C1 segment of cervical spinal cord (tissue), 14 donors: Measurements from ENCODE around the gene PTGES2.

Experiments
- DNase-seq, 14 donors: peaks; one replicate each; lab custom pipeline; 2025; lab: John Stamatoyannopoulos, UW

The PTGES2 gene

DNA sequence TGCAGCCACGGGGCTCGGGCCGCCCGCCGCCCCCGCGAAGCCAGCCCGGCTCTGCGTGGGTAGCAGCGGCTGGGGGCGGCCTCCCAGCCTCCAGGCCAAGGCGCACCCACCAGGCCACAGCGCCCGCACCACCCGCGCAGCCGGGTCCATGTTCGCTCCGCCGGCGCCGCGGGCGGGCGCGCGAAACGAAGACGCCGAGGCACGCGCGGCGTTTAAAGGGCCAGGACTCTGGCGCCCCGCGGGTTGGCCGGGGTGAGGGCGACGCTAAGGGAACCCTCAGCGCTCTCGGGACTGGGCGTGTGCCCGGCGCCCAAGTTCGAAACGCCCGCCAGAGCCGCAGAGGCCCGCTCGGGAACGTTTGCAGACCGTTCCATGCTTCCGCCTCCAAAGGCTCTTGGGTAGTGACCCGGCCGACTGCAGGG is at the start of gene PTGES2:
Gene PTGES2, minus strand, starts transcription at position 162 of the 422 bp plus-strand sequence. Its CDS starts 12 bp downstream, at position 150.
- peak in 13 of 14 donors; percentile 38 to 92 (median 82) for DNase-seq

DNA sequence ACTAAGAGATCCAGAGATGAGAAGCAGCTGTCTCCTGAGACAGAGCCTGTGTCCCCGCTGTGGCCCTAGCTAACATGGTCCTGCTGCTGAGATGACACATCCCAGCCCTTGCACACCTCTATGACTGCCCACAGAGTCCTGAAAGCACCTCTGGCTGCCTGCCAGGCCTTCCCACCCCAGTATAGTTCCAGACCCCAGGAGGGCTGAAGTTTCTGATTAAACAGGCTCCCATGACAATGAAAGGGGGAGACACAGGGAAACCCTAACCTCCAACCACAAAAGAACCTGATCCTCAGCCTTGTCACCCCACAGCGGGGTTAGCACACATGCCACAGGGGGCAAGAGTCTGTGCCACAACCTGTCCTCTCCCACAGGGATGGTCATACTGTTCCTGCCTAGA is 48.2 kb upstream of the PTGES2 start:
- no peak for DNase-seq

DNA sequence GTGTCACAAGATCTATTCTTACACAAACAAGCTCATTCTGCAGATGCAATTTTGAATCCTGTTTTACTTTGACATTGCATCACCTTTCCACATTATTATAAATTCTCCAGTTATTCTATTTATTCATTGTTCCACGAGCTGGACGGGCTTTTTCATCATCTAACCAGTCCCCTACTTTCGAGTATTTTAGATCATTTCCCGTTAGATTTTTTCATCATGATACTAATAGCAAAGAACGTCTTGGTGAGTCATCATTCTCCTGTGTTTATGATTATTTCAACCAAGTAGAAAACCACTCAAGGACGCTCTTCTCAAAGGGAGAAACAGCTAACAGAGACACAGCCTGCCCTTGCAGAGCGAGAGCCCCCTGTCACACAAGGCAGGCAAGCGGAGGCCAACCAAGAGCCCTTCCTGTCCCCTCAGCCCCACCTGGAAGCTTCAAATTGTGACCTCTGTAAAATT is 47.6 kb upstream of the PTGES2 start:
- no peak for DNase-seq

DNA sequence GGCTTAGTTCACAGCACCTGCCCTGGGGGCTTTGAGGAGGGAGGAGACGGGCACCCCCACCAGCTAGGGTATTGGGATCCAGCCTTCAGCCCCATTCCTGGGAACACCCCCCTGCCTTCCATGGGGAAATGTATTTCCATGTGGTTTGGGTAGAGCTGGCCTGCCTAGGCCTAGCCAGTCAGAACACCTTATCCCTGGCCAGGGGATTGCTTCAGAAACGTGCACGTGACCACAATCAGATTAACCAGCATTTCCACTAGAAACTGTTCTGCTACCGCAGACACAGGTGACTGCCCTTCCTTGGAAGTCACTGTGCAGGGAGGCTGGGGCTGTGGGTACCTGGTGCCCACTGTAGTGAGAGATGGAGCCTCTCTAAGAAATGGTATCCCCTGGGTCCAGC is 46.5 kb upstream of the PTGES2 start:
- DNase-seq, result no peak

DNA sequence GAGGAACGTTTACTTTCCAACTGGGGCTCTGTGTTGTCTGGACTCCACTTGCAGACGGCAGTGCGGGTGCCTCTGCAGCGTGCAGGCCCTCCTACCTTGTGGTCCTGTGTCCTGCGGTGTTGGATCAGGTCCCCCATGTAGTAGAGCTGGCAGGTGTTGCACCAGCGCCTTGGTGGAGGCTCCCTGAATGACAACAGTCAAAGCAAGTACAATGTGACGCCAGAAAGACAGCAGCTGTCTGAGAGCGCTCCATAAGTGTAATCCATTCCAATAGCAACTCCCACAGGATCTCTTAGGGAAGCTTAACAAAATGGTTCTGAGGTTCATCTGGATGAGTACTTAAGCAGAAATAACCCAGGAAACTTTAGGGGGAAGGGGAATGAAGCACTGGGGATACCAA is 42.4 kb upstream of the PTGES2 start:
- no peak for DNase-seq

DNA sequence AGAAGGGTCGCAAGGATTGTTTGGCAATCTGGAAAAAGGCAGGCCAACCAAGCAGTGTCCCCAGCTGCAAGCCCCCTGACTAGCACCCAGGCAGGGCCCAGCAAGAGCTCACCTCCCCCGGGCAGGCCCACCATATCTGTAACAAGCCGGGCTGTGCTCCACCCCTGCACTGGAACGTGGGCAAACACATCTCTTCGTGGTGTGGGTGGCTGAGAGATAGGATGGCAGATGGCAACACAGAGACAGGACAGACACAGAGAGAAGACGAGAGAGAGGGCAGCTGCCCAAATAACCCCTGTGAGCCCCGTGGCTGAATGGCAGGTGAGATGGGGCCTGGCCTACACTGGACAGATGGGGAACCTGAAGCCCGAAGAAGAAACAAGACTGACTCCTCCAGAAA is 42.0 kb upstream of the PTGES2 start:
- DNase-seq, result no peak

DNA sequence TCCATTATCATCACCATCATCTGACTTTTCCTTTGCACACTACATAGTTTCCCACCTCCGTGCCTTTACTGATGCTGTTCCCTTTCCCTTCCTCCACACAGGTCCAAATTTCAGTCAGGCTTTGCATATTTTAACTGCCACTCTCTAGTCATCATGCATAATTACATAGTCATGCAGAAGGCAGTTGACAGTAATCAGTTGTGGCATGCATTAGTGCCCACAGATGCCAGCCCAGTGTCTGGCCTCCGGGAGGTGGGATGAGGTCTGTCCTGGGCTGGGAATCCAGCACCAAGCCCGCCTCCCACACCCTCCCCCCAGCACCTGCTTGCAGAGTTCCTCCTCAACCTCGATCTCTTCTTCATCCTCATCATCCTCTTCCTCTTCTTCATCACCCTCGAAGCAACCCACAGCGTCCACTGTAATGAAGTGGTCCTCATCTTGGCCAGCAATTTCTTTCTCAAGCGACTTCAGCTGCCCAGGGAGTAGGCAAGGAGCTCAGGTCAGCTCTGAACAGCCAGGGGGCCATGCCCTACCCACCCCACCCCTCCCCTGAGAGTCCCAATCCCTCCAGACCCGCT is 41.3 kb upstream of the PTGES2 start:
- peak in 1 of 14 donors; percentile 55 for DNase-seq

DNA sequence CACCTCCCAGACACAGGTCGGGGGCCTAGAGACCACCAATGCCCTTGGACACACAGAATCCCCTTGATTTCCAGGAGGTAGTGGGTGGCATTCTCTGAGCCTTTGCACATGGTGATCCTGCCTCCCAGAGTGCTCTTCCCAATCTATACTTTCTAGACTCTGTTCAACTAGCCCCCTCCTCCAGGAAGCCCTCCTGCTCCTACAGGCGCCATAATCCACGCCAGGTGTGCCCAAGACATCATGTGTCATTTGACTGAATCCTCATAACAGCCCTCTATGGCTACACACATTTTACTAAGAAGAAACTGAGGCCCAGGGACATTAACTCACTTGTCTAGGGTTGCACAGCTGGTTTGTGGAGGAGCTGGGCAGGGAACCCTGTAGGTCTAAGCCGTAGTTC is 39.7 kb upstream of the PTGES2 start:
- DNase-seq, result no peak

DNA sequence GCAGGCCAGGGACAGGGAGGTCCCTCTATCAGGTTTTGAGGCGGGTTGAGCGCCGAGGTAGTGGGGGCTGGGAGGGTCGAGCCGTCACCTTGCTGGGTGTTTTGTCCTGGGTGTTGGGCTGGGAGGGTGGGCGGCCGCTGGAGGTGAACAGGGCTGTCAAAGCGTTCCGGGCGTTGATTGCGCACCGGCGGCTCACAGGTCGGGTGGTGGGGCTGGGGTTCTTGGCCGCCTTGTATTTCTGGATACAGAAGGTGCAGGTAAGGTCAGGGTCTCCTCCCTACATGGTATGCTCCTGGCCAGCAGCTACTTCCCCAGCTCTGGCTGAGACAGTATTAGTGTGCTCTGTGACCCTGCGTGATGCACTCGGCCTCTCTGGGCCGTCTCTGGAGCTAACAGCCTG is 38.6 kb upstream of the PTGES2 start:
- no peak for DNase-seq

DNA sequence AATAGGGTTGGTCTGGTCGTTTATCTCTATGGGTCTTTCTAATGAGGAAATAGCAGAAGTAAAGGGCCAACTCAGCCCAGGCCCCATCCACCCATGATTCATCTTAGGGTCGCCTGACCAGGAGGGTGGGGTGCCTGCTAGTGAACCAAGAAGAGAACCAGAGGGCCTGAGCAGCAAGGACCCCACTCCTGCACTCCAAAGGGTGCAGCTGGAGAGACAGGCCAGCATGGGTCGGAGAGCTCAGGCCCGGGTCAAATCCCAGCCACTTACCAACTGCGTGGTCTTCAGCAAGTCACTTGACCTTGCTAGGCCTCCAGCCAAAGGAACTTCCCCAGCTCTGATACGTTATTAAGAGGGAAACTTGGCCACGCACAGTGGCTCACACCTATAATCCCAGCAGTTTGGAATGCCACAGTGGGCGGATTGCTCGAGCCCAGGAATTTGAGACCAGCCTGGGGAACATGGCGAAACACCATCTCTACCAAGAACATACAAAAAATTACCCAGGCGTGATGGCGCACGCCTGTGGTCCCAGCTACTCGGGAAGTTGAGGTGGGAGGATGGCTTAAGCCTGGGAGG is 36.9 kb upstream of the PTGES2 start:
- DNase-seq, result no peak

DNA sequence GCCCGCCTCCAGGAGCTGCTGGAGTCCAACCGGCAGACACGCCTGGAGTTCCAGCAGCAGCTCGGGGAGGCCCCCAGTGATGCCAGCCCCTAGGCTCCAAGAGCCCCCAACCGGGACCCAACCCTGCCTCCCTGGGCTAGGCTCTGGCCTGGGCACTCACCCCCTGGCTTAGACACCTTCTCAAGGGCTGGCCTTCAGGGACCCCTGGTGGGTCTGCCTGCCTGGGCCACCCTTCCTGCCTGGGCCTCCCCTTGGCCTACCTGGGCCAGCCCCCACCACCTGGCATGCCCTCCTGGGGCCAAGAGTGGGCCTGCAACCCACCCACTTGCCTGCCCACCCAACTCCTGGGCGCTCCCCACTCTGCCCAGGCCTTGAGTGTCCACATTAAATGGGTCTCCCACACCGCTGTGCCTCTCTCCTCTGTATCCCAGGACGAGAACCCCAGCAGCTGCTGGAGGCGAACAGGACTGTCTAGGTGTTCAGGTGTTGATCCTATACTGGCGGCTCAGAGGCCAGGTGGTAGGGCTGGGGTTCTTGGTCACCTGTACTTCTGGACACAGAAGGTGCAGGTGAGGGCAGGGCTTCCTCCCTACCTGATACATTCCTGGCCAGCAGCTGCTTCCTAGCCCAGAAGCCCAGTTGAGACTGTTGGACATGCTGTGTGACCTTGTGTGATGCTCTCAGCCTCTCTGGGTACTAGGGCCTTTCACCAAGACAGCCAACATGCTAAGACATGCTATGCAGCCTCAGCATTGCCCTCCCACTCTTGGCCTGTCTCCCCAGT is 36.2 kb upstream of the PTGES2 start:
- DNase-seq, result no peak

DNA sequence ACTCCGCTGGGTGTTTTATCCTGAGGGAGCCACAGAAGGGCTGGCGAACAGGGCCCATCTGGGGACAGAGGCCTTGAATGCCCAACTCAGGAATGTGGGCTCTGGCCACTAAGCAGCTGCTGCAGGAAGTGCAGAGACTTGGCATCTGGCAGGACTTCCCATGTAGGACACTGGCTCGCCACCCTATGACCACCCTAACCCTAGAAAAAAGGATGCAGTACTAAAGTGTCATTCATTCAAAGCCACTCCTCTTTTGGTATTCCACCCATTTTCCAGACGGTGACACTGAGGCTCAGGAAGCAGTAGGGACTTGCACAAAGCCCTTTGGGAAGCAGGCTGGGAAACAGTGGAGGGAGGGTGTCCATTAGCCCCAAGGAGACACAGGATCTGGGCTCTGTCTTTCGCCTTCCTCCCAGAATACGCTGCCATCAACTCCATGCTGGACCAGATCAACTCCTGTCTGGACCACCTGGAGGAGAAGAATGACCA is 35.5 kb upstream of the PTGES2 start:
- no peak for DNase-seq

DNA sequence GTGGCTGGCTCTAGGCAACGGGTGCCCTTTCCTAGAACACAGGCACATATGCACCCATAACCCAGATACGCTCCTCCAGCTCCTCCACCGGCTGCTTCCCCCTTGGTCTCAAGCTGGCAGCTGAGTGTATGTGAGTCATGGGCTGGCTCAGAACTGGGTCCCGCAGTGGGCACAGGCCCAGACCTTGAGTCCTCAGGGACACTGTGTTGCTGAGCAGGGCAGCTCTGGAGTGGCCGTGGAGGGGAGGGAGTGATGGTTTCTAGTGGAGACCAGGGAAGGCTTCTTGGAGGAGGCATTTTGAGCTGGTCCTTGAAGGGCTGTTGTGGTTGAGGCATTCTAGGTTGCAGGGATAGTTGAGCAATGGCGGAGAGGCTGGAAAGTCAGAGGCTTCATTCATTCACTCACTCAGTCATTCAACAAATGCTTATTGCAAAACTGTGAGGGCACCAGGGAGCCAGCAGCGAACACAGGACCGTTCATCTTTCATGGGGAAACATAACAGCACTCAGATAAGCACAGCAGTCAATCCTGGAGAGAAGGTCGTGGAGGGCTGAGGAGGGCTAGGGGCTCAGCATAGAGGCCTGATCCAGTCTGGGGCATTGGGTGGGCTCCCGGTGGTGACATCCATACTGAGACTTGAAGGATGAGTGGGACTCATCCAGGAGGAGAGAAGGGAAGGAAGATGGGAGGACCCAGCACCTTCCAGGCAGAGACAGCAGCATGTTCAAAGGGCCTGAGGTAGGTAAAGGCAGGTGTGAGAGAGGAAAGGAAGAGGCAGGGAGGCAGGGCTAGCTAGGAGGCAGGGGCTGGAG is 34.9 kb upstream of the PTGES2 start:
- DNase-seq, result peak in 4 of 14 donors; percentile 7 to 66 (median 18)

DNA sequence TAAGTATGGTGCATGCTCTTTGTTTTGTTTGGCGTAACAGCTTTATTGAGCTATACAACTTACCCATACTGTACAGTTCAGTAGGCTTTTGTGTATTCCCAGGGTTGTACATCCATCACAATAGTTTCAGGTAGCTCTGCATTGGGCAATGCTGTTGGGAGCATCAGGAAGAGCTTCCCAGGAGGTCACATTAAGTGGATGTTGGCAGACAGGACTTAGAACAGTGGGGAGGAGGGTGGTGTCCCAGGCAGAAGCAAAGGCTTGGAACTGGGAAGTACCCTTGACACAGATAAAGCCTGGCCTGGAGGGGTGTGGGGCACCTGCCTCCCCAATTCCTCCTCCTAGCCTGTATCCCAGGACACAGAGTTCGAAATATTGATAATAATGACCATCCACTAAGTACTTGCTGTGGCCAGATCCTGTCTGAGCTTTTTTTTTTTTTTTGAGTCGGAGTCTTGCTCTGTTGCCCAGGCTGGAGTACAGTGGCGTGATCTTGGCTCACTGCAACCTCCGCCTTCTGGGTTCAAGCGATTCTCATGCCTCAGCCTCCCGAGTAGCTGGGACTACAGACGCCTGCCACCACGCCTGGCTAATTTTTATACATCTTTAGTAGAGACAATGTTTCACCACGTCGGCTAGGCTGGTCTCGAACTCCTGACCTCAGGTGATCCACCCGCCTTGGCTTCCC is 33.8 kb upstream of the PTGES2 start:
- DNase-seq, result no peak

DNA sequence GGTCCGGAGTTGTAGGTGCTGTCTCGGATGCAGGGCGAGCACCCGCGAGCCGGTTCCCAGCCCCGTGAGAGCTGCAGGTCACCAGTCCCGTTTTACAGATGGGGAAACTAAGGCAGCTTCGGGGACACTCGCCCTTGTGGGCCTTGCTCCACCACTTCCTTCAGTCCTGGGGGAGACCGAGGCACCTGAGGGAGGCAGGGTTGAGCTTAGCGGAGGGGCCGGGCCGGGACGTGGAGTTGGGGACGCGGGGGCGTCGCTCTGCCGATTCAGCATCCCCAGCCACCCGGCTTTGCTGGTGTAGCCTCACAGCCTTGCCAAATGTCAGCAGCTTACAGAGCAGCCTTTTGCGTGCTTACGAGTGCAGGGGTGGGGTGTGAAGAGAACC is 33.1 kb upstream of the PTGES2 start:
- DNase-seq, result no peak

DNA sequence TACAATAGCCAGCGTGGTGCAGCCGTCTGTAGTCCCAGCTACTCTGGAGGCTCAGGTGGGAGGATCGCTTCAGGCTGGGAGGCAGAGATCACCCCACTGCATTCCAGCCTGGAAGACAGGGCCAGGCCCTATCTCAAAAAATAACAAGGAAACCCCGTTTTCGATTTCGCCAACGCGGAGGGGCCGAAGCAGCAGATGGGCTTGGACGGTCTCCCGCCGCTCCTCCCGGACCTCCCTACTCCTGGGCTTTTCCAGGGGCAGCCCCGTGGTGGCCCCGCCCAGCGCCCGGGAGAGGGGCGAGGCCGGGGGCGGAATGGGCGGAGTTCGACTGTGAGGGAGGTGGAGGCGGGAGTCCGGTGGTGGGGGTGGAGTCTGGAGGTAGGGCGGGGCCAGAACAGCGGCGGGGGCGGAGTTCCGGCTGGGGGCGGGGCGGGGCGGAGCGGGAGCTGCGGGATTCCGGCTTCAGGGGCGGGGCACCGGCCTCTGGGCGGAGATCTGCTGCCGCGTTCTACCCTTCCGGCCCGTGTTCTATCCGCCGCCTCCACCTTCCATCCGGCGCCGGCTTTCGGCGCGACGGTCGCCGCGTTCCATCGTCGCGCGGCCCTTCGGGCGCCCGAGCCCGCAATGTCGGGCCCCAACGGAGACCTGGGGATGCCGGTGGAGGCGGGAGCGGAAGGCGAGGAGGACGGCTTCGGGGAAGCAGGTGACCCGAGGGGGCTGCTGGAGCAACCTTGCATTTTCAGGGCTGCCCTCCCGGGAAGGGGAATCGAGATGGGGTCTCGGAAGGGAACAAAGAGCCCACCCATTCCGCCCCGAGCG is 32.5 kb upstream of the PTGES2 start, which contains the start of gene BBLN:
Gene BBLN, plus strand, starts transcription at position 482 of the 819 bp plus-strand sequence. Its CDS starts 143 bp downstream, at position 625.
- DNase-seq, result peak; percentile 63 to 95 (median 88)

DNA sequence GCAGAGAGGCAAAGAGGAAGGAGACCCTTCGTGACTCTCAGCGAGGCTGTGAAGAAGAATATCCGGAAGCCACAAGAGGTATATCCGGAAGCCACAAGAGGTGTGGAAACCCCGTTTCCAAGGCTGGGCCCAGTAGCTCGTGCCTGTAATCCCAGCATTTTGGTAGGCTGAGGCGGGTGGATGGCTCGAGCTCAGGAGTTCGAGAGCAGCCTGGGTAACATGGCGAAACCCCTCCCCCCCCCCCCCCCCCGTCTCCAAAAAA is 31.9 kb upstream of the PTGES2 start:
- no peak for DNase-seq

DNA sequence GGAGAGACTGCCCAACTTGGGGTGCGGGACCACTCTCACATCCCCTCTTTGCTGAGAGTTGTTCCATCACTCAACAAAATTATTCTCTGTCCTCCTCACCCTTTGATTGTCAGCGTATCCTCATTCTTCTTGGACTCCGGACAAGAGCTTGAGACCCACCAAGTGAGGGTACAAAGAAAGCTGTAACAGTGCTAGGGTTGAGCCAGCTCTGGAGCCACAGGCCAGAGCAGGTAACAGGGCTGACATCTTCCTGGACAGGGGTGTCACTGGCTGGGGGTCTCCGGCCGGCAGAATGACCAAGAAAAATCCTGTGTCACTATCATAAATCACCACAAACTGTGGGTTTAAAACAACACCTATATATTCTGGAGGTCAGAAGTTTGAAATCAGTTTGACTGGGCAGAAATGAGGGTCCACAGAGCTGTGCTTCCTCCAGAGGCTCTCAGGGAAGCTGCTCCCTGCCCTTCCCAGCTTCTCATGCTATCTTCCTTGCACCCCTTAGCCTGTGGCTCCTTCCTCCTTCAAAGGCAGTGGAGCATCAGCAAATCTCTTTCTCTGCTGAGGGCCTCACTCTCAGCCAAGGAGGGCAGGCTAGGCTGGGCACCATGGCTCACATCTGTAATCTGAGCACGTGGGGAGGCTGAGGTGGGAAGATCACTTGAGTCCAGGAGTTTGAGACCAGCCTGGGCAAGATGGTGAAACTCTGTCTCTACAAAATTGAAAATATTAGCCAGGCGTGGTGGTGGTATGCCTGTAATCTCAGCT is 28.4 kb upstream of the PTGES2 start:
- DNase-seq, result no peak

DNA sequence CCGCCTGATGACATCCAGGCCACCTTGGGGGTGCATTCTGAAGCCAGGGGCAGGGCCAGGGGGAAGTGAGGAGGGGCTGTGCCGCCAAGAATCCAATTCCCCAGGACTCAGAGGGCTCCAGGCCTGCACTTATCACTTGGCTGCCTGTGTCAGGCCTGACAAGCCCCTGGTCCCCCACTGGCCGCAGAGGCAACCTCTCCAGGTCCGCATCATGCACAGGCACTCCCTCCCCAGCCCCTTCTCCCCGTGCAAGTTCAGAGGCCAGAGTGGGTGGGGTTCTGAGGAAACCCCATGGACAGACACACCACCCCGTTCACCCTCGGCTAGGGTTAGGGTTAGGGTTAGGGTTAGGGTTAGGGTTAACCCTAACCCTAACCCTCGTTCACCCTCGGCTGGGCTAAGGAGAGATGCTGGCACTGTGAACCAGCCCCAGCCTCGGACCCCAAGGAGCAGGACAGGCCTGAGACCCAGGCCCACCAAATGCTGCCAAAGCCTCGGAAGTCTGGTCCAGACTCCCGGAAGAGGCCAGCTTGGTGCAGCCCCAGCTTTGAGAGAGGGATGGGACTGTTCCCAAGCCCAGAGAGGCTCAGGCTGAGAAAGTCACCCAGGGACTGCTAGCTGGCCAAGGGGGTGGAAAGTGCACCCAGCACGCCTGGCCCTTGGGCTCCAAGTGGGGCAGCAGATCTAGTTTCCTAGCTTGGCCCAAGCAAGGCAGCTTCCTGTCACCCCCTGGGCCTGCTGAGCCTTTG is 26.6 kb upstream of the PTGES2 start:
- no peak for DNase-seq
